HG03469 (cell line): ENCODE results near the gene ANKS4B.
"Not testable (repeated sequence)": the region's sequence is repeated elsewhere in the genome, so short reads cannot be mapped to it uniquely, and the experiment has no call there.

Source experiments
- ATAC-seq: cut with Tn5 transposase; IDR thresholded peaks from one replicate; pipeline ENCODE4 v1.9.1; 2021; ENCODE audit warnings: mild to moderate bottlenecking, moderate library complexity, moderate number of reproducible peaks; ENCODE audit not compliant: unreplicated experiment

The ANKS4B gene

DNA sequence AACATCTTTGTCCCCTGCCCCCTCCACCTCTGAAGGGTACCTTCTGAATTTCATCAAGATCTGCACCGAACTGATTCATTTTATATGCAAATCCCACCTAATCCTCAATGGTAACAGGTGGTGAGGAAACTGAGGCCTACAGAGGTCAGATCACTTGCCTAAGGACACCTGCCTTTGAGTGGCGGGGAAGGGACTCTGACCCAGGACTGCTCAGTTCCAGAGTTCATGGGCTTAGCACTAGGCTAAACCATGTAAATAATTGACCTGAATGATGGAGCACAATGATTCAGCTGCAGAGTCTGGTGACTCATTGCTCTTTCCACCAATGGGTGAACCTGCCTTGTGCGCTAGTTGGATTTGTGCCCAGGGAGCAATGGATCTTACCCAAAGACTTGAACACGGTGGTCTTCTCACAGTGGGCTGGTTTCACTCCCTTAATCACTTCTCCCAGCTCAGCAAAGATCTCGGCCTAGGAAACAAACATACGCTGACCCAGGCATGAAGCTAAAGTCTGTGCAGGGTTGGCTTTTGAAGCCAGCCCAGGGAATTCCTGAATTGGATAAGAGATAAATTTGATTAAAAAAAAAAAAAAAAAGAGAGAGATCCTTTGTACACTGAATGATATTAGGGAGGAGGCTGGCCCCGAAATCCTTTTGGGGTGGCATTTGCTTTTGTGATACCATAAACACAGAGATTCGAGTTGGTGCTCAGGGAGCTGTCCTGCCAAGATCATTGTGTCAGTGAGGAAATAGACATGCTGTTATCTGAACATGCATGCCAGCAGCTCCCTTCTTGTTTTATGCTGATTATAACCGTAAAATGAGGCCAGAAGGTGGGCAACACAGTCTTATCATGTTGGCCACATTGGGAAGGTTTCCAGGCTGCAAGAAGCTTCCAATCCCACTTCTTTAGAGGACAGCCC lies 27.6 kb downstream of the ANKS4B start:
- no peak for ATAC-seq

DNA sequence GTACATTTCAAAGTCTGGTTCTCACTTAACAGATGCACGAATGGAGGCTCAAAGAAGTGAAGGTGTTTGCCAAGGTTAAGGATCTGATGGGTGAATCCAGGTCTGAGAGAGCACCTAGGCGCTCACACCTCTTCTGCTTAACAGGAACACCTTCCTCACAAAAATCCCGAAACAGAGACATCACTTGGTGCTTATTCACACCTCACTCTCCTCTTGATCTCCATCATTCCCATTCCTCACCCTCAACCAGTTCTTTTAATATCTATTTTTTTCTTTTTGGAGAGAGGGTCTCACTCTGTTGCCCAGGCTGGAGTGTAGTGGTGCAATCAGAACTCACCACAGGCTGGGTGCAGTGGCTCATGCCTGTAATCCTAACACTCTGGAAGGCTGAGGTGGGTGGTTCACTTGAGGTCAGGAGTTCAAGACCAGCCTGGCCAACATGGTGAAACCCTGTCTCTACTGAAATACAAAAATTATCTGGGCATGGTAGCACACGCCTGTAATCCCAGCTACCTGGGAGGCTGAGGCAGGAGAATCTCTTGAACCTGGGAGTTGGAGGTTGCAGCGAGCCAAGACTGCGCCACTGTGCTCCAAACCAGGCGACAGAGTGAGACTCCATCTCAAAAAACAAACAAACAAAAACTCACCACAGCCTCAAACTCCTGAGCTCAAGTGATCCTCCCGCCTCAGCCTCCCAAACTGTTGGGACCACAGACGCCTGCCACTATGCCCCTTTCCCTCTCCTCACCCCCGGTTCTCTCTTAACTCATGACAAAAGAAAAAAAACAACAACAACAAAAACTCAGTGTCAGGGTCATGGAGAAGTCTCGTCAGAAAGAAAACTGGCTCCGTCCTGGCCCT lies 29.5 kb downstream of the ANKS4B start:
- ATAC-seq: no peak

DNA sequence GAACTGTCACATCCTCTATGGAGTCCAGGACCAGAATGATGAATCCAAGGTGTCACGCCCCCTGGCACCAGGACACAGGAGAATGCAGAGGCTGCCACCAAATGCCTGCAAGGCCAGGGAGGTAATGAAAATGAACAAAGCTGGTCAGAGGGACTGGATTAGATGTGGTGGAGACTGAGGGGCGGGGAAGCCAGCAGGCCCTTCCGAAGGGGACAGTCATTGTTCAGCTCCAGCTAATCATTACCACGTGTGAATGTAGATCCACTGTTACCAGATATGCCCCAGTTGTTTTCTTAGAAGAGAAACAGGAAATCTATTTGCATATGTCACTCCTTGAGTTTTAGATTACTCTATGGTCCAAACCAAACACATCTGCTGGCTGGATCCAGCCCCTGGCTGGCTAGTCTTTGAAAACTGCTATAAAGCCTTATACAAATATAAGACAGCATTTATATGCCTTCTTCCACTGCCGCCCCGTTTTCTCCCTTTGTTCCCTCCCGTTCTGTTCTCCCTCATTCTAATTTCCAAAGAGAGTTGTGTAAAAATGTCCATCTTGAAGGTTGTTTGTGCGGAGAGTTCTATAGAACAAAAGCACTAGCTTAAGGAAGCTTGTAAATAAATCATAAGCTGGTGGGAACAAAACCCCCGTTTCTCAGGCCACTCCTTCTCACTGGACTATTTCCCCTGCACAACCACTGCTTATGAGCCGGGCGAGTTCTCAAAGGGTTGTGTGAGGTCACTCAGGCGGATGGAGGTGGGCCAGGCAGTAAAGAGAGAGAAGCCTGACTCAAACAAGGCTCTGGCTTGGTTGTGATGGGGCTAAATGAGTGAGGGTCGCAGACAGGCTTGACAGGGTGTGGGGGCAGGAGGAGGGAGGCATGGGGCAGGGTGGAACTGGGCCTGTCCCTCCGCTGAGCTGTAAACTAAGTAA lies 30.4 kb downstream of the ANKS4B start:
- ATAC-seq: no peak

DNA sequence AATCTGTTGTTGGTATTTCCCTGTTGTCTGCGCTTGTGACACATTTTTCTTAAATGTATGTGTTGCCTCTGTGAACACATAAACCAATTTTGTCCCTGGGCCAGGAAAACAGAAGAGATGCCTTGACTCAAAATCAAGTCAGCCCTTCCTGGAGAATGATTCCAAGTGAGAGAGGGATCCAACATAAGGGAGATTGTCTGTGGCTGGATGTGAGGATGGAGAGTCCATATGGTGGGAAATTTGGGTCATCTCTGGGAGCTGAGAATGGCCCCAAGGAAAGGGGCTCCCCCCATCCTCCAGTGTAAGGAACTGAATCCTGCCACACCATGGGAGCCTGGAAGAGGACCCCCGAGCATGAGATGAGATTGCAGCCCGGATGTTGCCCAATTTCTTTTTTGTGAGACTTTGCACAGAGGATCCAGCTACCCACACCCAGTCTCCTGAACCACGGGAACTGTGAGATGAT lies 31.1 kb downstream of the ANKS4B start:
- no peak for ATAC-seq

DNA sequence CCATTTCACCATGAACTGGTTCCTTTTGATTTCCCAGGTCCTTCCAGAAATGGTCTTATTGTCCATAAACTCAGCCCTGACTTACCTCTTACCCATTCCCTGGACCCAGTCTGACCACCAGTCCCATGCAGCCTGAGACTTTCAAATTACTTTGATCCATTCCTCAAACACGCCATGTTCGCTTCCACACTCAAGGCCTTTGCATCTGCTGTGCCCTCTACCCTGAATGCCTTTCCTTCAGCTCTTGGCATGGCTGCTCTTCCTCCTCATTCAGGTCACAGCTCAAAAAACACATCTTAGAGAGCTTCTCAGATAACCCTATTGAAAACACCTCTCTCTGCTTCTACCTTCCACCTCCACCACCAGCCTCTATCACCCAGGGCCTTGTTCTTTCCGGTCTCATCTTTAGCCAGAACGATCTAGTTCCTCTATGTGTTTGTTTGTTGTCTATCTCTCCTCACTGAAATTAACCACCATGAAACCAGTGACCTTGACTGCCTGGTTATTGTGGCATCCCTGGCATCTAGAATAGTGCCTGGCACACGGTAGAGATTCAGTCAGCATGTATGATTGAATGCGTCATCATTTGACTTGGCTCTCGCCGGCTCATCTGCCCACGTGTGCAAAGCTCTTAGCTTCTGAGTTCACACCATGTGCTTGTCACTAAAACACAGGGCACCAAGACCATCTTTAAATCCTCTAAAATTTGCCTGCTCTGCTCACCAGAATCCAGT lies 31.8 kb downstream of the ANKS4B start:
- no peak for ATAC-seq

DNA sequence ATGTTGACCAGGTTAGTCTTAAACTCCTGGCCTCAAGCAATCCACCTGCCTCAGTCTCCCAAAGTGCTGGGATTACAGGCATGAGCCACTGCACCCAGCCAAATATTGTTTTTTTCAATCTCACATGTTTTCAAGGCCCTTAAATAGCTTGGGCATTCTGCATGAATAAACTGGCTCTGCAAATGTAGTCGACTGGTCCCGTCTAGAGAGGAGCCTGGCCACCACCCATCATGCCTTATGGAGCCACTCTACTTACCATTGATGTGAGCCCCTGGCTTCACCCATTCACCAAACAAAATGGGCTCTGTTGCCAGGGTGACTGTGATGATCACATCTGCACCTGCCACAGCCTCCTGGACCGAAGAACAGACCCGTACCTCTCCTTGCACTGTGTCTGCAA lies 33.8 kb downstream of the ANKS4B start:
- ATAC-seq: no peak

DNA sequence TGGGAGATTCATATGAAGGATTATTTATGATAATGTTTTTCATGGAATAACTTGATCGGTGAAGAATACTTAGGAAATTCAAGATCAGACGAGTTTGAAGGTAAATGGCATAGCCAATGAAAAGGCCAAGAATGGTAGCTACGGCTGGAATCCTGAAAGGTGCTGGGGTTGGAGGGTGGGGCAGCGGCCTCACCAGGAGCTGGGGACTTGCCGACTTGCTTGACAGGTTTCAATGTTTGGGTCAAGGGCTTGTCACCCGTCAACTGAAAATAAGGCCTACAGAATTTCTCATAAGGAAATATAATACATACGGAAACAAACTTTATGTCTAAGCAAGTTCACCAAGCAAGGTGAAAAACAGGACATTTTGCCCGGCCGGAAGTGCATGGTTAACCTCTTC lies 34.7 kb downstream of the ANKS4B start:
- no peak for ATAC-seq

DNA sequence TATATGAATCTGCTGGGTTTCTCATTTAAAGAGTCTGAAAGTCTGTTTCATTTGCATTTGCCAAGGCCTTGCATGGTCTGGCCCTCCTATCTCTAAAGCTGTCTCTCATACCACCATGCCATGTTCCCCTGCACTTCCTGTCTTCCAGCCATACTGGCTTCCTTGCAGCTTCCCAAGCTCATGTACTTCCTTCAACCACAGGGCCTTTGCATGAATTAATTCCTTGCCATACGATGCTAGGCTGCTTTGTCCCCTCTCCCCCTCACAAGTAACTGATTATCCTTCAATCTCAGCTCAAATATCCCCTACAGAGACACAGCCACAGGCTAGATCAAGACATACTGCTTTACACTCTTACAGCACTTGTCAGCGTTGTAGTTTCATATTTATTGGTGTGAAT lies 38.8 kb downstream of the ANKS4B start:
- ATAC-seq: no peak

DNA sequence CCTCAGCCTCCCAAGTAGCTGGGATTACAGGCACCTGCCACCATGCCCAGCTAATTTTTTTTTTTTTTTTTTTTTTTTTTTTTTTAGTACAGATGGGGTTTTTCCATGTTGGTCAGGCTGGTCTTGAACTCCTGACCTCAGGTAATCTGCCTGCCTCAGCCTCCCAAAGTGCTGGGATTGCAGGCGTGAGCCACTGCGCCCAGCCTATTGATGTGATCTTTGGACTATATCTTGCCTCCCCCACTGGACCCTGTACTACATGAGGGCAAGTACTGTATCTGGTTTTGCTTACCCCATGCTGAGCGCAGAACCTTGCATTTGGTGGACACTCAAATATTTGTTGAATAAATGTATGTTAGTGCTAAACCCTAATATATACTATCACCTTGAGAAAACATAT lies 39.3 kb downstream of the ANKS4B start:
- ATAC-seq: not testable (repeated sequence)

DNA sequence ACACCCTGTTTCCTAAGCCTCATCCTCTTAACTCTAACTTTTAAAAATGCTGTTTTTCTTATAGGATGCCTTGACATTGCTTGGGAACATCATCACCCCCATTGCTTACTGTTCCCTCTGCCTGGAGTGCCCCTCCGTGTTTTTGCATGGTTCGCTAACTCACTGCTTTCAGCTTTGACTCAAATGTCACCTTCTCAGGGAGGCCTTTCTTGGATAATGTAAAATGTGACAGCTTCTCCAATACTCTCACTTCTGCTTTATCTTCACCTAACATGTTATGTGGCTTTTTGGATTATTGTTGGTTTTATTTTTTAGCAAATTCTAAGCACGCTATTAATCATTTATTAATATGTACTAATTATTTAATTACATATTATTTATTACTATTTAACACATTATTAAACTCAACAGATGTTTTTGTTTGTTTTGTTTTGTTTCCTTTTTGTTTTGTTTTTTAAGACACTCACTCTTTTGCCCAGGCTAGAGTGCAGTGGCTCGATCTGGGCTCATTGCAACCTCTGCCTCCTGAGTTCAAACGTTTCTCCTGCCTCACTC lies 40.8 kb downstream of the ANKS4B start:
- ATAC-seq: peak; percentile 48

DNA sequence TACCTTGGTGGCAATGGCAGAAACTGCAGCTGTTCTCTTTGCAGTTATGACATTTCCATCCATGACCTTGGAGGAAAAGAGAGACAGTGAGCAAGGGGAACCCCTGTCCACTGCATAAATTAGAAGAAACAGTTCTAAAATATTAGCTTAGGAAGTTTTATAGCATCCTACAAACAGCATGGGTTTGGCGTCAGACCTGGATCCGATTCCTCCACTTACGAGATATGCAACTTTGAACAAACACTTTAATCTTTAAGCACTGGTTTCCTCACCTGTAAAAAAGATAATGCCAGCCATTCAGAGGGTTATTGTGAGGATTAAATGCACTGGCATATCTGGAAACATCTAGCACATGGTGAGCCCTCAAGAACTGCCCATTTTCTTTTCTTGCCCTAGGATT lies 42.0 kb downstream of the ANKS4B start:
- no peak for ATAC-seq

DNA sequence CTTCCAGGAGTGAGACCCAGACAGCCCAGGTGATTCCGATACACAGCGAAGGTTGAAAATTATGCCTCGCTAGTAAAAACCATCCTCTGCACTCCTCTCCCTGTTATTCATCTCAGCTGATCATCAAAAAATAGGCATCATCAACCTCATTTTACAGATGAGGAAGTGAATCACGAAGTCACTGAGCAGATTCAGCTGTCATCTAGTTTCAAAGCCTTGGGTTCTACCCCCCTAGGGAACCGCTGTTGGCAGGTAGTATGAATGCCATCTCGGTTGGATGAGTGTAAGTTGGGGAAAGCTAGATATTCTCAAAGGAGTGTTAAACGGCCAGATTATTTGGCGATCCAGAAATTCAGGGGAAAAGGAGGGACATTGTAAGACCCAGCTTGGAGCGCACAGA lies 42.6 kb downstream of the ANKS4B start:
- no peak for ATAC-seq

DNA sequence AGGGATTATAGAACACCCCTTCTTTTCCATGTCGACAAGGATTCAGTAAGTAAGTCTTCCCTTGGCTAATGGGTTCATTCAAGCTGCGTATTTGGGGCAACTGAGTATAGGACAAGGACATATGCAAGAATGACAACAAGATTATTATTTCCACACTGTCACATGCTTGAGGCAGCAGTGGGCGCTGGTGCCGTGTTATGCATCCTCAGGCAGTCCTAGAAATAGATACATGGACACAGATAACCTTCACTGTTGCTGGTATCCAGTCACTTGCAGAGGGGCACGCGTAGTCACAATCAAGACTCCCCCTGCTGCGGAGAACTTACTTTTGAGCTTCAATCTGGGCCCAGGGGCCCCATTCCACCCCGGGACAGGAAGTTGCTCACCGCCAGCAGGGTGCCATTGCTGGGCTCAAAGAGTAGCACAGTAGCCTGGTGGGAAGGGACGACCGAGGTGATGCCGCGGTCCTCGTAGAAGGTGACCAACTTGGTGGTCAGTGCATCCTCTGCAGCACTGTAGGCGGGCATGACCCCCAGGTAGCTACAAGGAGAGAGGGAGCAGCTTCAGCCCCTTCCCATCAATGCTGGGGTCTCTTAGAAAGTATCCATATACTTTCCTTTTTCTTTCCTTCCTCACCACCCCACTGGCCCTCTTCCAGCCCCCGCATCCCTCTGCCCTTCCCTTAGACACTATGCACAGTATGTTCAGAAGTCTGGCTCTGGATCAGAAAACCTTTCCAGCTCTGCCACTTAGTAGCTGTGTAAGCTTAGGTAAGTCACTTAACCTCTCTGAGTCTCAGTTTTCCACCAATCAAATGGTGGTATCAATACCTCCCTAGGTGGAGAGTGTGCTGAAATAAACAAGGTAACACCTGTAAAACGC lies 43.8 kb downstream of the ANKS4B start:
- no peak for ATAC-seq

DNA sequence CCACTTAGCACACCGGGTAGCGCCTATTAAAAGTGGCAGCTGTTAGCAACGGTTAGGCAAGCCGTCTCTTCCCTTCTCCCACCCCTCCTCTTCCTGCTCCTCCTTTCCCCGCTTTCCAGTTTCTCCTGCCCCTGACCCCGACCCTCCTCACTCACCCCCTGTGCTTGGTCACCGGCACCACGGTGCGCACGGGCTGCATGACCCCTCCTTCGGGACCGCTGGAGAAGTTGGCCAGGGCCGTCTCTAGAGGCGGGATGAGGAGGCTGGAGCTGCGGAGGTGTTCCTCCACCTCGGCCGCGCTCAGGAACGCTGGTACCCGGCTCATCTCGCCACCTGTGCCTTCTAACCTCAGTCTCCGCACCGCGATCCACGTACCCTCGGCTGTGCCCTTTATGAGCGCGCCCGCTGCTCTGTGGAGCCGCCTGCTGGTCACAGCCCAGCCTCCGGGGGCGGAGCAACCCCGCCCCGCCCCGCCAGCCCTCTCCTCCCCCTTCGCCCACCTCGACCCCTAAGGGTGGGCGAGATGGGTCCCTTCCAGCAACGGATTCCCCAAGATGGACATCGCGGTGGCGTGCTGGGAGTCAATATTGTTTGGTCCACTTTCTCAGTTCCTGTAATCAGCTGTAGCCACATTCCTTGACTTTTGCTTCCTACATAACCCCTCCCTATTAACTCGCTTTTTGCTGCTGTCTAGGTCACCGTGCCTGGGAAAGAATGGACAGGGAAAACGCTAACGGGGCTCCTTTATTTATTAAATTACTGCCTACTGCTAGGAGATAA lies 44.6 kb downstream of the ANKS4B start, which contains the start of gene CRYM:
CRYM (minus strand) TSS at position 364 of the 780 bp plus-strand sequence; CDS start at position 325, 39 bp downstream.
- ATAC-seq: no peak

DNA sequence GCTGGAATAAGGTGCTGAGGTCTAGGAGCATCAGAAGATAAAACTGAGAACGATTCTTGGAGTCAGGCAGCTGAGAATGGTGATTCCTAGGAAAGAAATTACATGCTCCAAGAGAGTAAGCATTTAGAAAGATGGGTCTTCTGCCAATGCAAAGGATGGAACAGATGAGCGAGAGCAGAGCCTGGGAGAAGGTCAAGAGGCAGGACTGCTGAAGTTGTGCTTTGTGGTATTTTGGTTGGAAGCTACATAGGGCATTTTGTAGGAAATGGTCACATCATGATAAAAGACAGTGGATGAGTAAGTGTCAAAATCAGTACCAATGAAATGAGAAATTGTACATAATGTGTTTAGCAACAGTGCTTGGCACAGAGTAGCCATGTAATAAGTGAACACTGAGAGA lies 46.0 kb downstream of the ANKS4B start:
- ATAC-seq: no peak

DNA sequence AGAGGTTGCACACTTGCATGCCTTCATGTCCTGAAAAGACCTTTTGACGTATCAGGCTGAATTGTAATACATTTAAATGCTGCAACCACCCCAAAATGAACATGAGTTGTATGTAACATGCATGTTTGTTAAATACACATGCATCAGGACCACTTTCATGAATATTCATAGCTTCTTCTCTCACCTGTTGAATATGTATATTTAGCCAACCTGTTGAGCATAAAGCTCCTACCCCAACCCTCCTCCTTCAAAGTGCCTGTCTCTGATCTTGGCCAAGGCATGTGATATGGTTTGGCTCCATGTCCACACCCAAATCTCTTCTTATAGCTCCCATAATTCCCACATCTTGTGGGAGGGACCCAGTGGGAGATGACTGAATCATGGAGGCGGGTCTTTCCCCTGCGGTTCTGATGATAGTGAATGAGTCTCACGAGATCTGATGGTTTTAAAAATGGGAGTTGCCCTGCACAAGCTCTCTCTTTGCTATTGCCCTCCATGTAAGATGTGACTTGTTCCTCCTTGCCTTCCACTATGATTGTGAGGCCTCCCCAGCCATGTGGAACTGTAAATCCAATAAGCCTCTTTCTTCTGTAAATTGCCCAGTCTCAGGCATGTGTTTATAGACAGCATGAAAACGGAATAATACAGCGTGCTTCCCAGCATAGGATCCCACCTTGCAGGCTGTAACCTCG lies 48.3 kb downstream of the ANKS4B start:
- no peak for ATAC-seq
